Liver (tissue), 9 donors: ENCODE results near the gene PER2. TPM values are rescaled to one million over a fixed set of nuclear protein-coding genes. Genes with fewer than 3 reads are reported as not detected.

Experiments
- DNase-seq: peaks from one replicate; pipeline ENCODE4 v3.0.0-alpha.2; 2017; ENCODE audit warnings: low spot score
- H3K27ac ChIP-seq, 2 donors: one replicate each; pipeline ENCODE4 v1.7.0; 2013; ENCODE audit warnings: inconsistent platforms in 2 of 2, low read length in 2 of 2, control low read depth in 1 of 2, low read depth in 1 of 2, mild to moderate bottlenecking in 1 of 2
- H3K27me3 ChIP-seq, 4 donors: one replicate each; pipeline versions ENCODE4 v1.6.1 to v1.7.0; 2013; ENCODE audit warnings: low read length in 3 of 4, inconsistent platforms in 1 of 4, mild to moderate bottlenecking in 1 of 4, moderate library complexity in 1 of 4; ENCODE audit not compliant: control insufficient read depth in 4 of 4, insufficient read depth in 4 of 4
- H3K36me3 ChIP-seq, 4 donors: one replicate each; pipeline versions ENCODE4 v1.6.1 to v1.7.0; 2013; ENCODE audit warnings: low read length in 3 of 4, mild to moderate bottlenecking in 3 of 4, low read depth in 1 of 4, moderate library complexity in 1 of 4; ENCODE audit not compliant: control insufficient read depth in 4 of 4, insufficient read depth in 3 of 4
- H3K4me1 ChIP-seq, 4 donors: one replicate each; pipeline versions ENCODE4 v1.6.1 to v1.7.0; 2013; ENCODE audit warnings: low read length in 3 of 4, mild to moderate bottlenecking in 3 of 4, moderate library complexity in 1 of 4; ENCODE audit not compliant: control insufficient read depth in 4 of 4, insufficient read depth in 4 of 4
- H3K4me3 ChIP-seq, 3 donors: one replicate each; pipeline versions ENCODE4 v1.6.1 to v1.7.0; 2013; ENCODE audit warnings: low read length in 3 of 3, control low read depth in 1 of 3, low read depth in 1 of 3, mild to moderate bottlenecking in 1 of 3
- H3K9ac ChIP-seq, 2 donors: one replicate each; pipeline ENCODE4 v1.7.0; 2013; ENCODE audit warnings: low read length in 2 of 2, mild to moderate bottlenecking in 2 of 2, moderate library complexity in 2 of 2, control low read depth in 1 of 2, low read depth in 1 of 2
- H3K9me3 ChIP-seq, 4 donors: one replicate each; pipeline versions ENCODE4 v1.6.1 to v1.7.0; 2013; ENCODE audit warnings: low read length in 3 of 4; ENCODE audit not compliant: control insufficient read depth in 4 of 4
- EGR1 ChIP-seq, 2 donors: IDR thresholded peaks; 2 replicates each; pipeline ENCODE4 v1.6.1; 2016 to 2018; ENCODE audit warnings: antibody characterized with exemption in 2 of 2, low read depth in 2 of 2
- FOXA1 ChIP-seq: IDR thresholded peaks from 2 replicates; pipeline ENCODE4 v1.6.1; 2016; ENCODE audit warnings: antibody characterized with exemption
- FOXA2 ChIP-seq: IDR thresholded peaks from 2 replicates; pipeline ENCODE4 v1.6.1; 2016; ENCODE audit warnings: antibody characterized with exemption
- GABPA ChIP-seq, 2 donors: IDR thresholded peaks in 1 of 2; conservative IDR thresholded peaks in 1 of 2; 2 replicates each; pipeline ENCODE4 v1.6.1; 2016; ENCODE audit warnings: antibody characterized with exemption in 2 of 2, mild to moderate bottlenecking in 1 of 2, moderate library complexity in 1 of 2
- HNF4A ChIP-seq, 2 donors: conservative IDR thresholded peaks; 2 replicates each; pipeline ENCODE4 v1.6.1; 2016; ENCODE audit warnings: antibody characterized with exemption in 2 of 2, mild to moderate bottlenecking in 2 of 2
- HNF4G ChIP-seq: IDR thresholded peaks from 2 replicates; pipeline ENCODE4 v1.6.1; 2016; ENCODE audit warnings: antibody characterized with exemption
- JUND ChIP-seq, 2 donors: IDR thresholded peaks; 2 replicates each; pipeline ENCODE4 v1.6.1; 2016; ENCODE audit warnings: antibody characterized with exemption in 2 of 2
- NR2F2 ChIP-seq: IDR thresholded peaks from 2 replicates; pipeline ENCODE4 v1.6.1; 2016; ENCODE audit warnings: antibody characterized with exemption
- RAD21 ChIP-seq, 2 donors: IDR thresholded peaks; 2 replicates each; pipeline ENCODE4 v1.6.1; 2016; ENCODE audit warnings: antibody characterized with exemption in 2 of 2, mild to moderate bottlenecking in 2 of 2
- RXRA ChIP-seq, 2 donors: IDR thresholded peaks; 2 replicates each; pipeline ENCODE4 v1.6.1; 2017 to 2018; ENCODE audit warnings: antibody characterized with exemption in 2 of 2, mild to moderate bottlenecking in 1 of 2
- SP1 ChIP-seq: IDR thresholded peaks from 2 replicates; pipeline ENCODE4 v1.6.1; 2018; ENCODE audit warnings: antibody characterized with exemption, mild to moderate bottlenecking
- TAF1 ChIP-seq: conservative IDR thresholded peaks from 2 replicates; pipeline ENCODE4 v1.6.1; 2016; ENCODE audit warnings: antibody characterized with exemption, mild to moderate bottlenecking
- YY1 ChIP-seq: IDR thresholded peaks from 2 replicates; pipeline ENCODE4 v1.6.1; 2016; ENCODE audit warnings: antibody characterized with exemption, mild to moderate bottlenecking
- WGBS: extraction: QIAGEN DNeasy Blood & Tissue Kit; methylation state at CpG from one replicate; pipeline ENCODE4 v1.1.7; 2013; 5-methylcytosine and 5-hydroxymethylcytosine counted together
- polyA plus RNA-seq, 2 donors: library from polyadenylated mRNA; stranded (reverse) in 1 of 2; unstranded in 1 of 2; fragments of 200-250 nt in 1 of 2; fragments of >200 nt in 1 of 2; fragmentation: Nextera tagmentation in 1 of 2; extraction: Ambion mirVana in 1 of 2; gene quantifications; one replicate each; pipeline versions ENCODE4 v1.2.1 to v1.2.3, GENCODE V29; 2013 to 2015
- total RNA-seq, 2 donors: library from RNA; depleted of rRNA; stranded (reverse); fragments of >200 nt; gene quantifications; one replicate each; pipeline ENCODE4 v1.2.3, GENCODE V29; 2014
- TF ChIP-seq, protein P1 (sequence below): IDR thresholded peaks from 2 replicates; pipeline ENCODE4 v1.6.1; 2016; ENCODE audit warnings: antibody characterized with exemption
- TF ChIP-seq, protein P2 (sequence below): IDR thresholded peaks from 2 replicates; pipeline ENCODE4 v1.6.1; 2016; ENCODE audit warnings: antibody characterized with exemption
- TF ChIP-seq, protein P3 (sequence below): IDR thresholded peaks from 2 replicates; pipeline ENCODE4 v1.6.1; 2016; ENCODE audit warnings: antibody characterized with exemption, mild to moderate bottlenecking
- TF ChIP-seq, protein P4 (sequence below): fragments of 150-350 bp; IDR thresholded peaks from 2 replicates; pipeline ENCODE4 v1.5.1; 2017; ENCODE audit warnings: improper control_type of control experiment, low read depth, low read length; ENCODE audit not compliant: missing input control
- donor health status: healthy.
- donor health status: healthy.
- donor health status: healthy.
- donor health status: healthy.
- donor health status: healthy.

Gene PER2
- total and polyA plus RNA-seq, 4 donors = 1.1 to 12.5 (median 4.1) TPM

DNA sequence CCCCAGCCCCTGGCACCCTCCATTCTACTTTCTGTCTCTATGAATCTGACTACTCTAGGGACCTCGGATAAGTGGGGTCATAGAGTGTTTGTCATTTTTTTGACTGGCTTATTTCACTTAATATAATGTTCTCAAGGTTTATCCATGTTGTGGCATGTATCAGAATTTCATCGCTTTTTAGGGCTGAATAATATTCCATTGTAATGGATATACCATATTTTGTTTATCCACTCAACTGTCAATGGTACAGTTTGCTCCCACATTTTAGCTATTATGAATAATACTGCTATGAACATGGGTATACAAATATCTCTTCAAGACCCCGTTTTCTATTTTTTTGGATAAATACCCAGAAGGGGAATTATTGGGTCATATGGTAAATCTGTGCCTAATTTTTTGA lies 39.3 kb upstream of the PER2 start:
- H3K4me3 ChIP-seq = no peak overlapping the region
- H3K9ac ChIP-seq = no peak overlapping the region
- no peaks in the 10 kb centered on the region for H3K4me1 ChIP-seq
- H3K9me3 ChIP-seq = no peaks in the 10 kb centered on the region
- DNase-seq = no peak
- no peak overlapping the region for H3K27ac ChIP-seq
- WGBS = 99% methylated on average over 3 of the region's 3 CpGs
- peaks cover 4 to 22% (median 10%) of the 10 kb centered on the region in 4 donors for H3K36me3 ChIP-seq
- no peaks in the 10 kb centered on the region for H3K27me3 ChIP-seq
- TF ChIP-seq, protein P1, sequence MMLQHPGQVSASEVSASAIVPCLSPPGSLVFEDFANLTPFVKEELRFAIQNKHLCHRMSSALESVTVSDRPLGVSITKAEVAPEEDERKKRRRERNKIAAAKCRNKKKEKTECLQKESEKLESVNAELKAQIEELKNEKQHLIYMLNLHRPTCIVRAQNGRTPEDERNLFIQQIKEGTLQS = no peak
- TF ChIP-seq GABPA (IDR thresholded peaks at IDR 0.05 in 1 of 2, conservative IDR thresholded peaks at IDR 0.05 in 1 of 2) = no peak
- no peak for TF ChIP-seq SP1
- no peak for TF ChIP-seq EGR1 (IDR thresholded peaks at IDR 0.05; ENCODE audit: low read depth in 2 of 2)
- no peak for TF ChIP-seq JUND (IDR thresholded peaks at IDR 0.05)
- TF ChIP-seq, protein P2, sequence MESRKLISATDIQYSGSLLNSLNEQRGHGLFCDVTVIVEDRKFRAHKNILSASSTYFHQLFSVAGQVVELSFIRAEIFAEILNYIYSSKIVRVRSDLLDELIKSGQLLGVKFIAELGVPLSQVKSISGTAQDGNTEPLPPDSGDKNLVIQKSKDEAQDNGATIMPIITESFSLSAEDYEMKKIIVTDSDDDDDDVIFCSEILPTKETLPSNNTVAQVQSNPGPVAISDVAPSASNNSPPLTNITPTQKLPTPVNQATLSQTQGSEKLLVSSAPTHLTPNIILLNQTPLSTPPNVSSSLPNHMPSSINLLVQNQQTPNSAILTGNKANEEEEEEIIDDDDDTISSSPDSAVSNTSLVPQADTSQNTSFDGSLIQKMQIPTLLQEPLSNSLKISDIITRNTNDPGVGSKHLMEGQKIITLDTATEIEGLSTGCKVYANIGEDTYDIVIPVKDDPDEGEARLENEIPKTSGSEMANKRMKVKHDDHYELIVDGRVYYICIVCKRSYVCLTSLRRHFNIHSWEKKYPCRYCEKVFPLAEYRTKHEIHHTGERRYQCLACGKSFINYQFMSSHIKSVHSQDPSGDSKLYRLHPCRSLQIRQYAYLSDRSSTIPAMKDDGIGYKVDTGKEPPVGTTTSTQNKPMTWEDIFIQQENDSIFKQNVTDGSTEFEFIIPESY = no peak
- no peak for TF ChIP-seq TAF1
- no peak for TF ChIP-seq RXRA (IDR thresholded peaks at IDR 0.05)
- no peak for TF ChIP-seq RAD21 (IDR thresholded peaks at IDR 0.05)
- no peak for TF ChIP-seq HNF4A (conservative IDR thresholded peaks at IDR 0.05)
- TF ChIP-seq FOXA2 = no peak
- TF ChIP-seq, protein P3, sequence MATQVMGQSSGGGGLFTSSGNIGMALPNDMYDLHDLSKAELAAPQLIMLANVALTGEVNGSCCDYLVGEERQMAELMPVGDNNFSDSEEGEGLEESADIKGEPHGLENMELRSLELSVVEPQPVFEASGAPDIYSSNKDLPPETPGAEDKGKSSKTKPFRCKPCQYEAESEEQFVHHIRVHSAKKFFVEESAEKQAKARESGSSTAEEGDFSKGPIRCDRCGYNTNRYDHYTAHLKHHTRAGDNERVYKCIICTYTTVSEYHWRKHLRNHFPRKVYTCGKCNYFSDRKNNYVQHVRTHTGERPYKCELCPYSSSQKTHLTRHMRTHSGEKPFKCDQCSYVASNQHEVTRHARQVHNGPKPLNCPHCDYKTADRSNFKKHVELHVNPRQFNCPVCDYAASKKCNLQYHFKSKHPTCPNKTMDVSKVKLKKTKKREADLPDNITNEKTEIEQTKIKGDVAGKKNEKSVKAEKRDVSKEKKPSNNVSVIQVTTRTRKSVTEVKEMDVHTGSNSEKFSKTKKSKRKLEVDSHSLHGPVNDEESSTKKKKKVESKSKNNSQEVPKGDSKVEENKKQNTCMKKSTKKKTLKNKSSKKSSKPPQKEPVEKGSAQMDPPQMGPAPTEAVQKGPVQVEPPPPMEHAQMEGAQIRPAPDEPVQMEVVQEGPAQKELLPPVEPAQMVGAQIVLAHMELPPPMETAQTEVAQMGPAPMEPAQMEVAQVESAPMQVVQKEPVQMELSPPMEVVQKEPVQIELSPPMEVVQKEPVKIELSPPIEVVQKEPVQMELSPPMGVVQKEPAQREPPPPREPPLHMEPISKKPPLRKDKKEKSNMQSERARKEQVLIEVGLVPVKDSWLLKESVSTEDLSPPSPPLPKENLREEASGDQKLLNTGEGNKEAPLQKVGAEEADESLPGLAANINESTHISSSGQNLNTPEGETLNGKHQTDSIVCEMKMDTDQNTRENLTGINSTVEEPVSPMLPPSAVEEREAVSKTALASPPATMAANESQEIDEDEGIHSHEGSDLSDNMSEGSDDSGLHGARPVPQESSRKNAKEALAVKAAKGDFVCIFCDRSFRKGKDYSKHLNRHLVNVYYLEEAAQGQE = no peak
- TF ChIP-seq, protein P4, sequence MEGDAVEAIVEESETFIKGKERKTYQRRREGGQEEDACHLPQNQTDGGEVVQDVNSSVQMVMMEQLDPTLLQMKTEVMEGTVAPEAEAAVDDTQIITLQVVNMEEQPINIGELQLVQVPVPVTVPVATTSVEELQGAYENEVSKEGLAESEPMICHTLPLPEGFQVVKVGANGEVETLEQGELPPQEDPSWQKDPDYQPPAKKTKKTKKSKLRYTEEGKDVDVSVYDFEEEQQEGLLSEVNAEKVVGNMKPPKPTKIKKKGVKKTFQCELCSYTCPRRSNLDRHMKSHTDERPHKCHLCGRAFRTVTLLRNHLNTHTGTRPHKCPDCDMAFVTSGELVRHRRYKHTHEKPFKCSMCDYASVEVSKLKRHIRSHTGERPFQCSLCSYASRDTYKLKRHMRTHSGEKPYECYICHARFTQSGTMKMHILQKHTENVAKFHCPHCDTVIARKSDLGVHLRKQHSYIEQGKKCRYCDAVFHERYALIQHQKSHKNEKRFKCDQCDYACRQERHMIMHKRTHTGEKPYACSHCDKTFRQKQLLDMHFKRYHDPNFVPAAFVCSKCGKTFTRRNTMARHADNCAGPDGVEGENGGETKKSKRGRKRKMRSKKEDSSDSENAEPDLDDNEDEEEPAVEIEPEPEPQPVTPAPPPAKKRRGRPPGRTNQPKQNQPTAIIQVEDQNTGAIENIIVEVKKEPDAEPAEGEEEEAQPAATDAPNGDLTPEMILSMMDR = no peak
- no peak for TF ChIP-seq HNF4G
- no peak for TF ChIP-seq FOXA1
- no peak for TF ChIP-seq YY1

DNA sequence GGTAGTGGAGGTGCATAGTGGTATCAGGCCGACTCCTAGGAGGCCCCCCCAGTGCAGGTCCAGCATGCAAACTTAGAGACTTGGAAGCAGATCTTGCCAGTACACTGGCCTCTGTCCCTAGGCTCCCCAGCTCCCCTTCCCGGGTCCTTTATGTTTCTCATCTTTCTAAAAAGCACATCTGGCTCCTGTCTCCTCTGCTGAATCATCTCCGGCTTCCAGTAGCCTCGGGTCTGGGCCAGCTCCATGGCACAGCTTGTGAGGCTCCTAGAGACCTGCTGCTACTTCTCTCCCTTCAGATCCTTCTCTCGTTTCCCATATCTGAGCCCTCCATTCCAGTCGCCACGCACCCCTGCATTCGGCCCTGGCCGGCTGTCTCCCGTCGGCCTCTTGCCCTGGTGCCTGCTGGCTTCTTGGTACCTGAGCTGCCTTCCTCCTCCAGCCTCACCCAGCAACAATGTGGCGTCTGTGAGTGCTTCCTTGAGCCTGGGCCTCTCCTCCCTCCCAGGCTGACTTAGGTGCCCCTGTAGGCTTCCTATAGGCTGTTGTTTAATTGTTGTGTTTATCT lies 38.5 kb upstream of the PER2 start:
- no peak overlapping the region for H3K9ac ChIP-seq
- TF ChIP-seq, protein P4 = no peak
- TF ChIP-seq JUND (IDR thresholded peaks at IDR 0.05) = no peak
- TF ChIP-seq YY1 = no peak
- TF ChIP-seq TAF1 = no peak
- TF ChIP-seq, protein P1 = no peak
- TF ChIP-seq GABPA (IDR thresholded peaks at IDR 0.05 in 1 of 2, conservative IDR thresholded peaks at IDR 0.05 in 1 of 2) = no peak
- no peak for TF ChIP-seq SP1
- no peak for TF ChIP-seq HNF4G
- no peak for TF ChIP-seq FOXA2
- no peak for TF ChIP-seq RAD21 (IDR thresholded peaks at IDR 0.05)
- TF ChIP-seq, protein P3 = no peak
- TF ChIP-seq RXRA (IDR thresholded peaks at IDR 0.05) = no peak
- TF ChIP-seq FOXA1 = no peak
- no peak for TF ChIP-seq NR2F2
- no peaks in the 10 kb centered on the region for H3K27me3 ChIP-seq
- H3K9me3 ChIP-seq = no peaks in the 10 kb centered on the region
- WGBS = 98% methylated on average over 12 of the region's 12 CpGs
- H3K27ac ChIP-seq = no peak overlapping the region
- H3K4me1 ChIP-seq = peaks cover 0 to 2% (median 0%) of the 10 kb centered on the region in 4 donors
- no peak overlapping the region for H3K4me3 ChIP-seq
- DNase-seq = no peak
- H3K36me3 ChIP-seq = peaks cover 4 to 22% (median 10%) of the 10 kb centered on the region in 4 donors
